ENCODE measurements around the gene WNT4. TPM values are rescaled to one million over a fixed set of nuclear protein-coding genes. Genes with fewer than 3 reads are reported as not detected.

The WNT4 gene
- total RNA-seq, 1 experiment from 2014 or later, result 0.70 TPM

- no peak for TF ChIP-seq NFYB (CRISPR knock-in tag; conservative IDR thresholded peaks at IDR 0.05; ENCODE audit: low read depth)
- no peak for TF ChIP-seq ATF3 (CRISPR knock-in tag; conservative IDR thresholded peaks at IDR 0.05)
- no peak for TF ChIP-seq ATF1 (CRISPR knock-in tag; IDR thresholded peaks at IDR 0.05)
- no peak for TF ChIP-seq HMGA2 (CRISPR knock-in tag; IDR thresholded peaks at IDR 0.05)
- Mint-ChIP-seq H3K4me3 (peak overlapping the region; percentile 33), H3K27ac (peak overlapping the region; percentile 66), H3K9me3 (no peaks in the 10 kb centered on the region), H3K36me3 (peaks cover 14% of the 10 kb centered on the region), H3K27me3 (ENCODE audit: low read depth) (no peaks in the 10 kb centered on the region), H3K4me1 (peaks cover 57% of the 10 kb centered on the region)
- ChIA-PET POLR2A (no interaction called here), CTCF (interaction anchor here (1.0 to 1.8 kb wide), 4 partner anchors 9 to 67 kb away, joined by 3 to 9 read pairs (median 4); partner anchors contain the start of gene WNT4)
- no peak for DNase-seq (ENCODE audit: low spot score)
- peak; percentile 89 for ATAC-seq
These were observed 53.1 kb downstream of the WNT4 start for GRCh38 chr1:22089787-22090186.

- peak overlapping the region; percentile 66 for H3K27ac Mint-ChIP-seq
- peaks cover 57% of the 10 kb centered on the region for H3K4me1 Mint-ChIP-seq
- no peaks in the 10 kb centered on the region for H3K9me3 Mint-ChIP-seq
- H3K27me3 Mint-ChIP-seq (ENCODE audit: low read depth), result no peaks in the 10 kb centered on the region
- ATAC-seq, result no peak
- H3K4me3 Mint-ChIP-seq, result no peak overlapping the region
- no peak for DNase-seq (ENCODE audit: low spot score)
- H3K36me3 Mint-ChIP-seq, result peaks cover 14% of the 10 kb centered on the region
- CTCF ChIA-PET, result interaction anchor here (1.0 to 1.8 kb wide), 2 partner anchors 16 to 54 kb away, joined by 3 to 9 read pairs; partner anchors contain the start of gene WNT4
- TF ChIP-seq JUN (CRISPR knock-in tag; IDR thresholded peaks at IDR 0.05) (no peak), ZSCAN18 (CRISPR knock-in tag; IDR thresholded peaks at IDR 0.05) (no peak)
- POLR2A ChIA-PET, result no interaction called here
These were observed 53.7 kb downstream of the WNT4 start for GRCh38 chr1:22089134-22089571.

- no peaks in the 10 kb centered on the region for H3K27me3 Mint-ChIP-seq (ENCODE audit: low read depth)
- POLR2A ChIA-PET, result no interaction called here
These were observed 54.6 kb downstream of the WNT4 start for GRCh38 chr1:22088331-22088730.

More at GRCh38 chr1:22088331-22088730, 54.6 kb downstream of the WNT4 start:
- CTCF ChIA-PET, result no interaction called here
- Mint-ChIP-seq H3K9me3 (no peaks in the 10 kb centered on the region), H3K4me3 (no peak overlapping the region), H3K27ac (peak overlapping the region; percentile 43), H3K4me1 (peaks cover 55% of the 10 kb centered on the region), H3K36me3 (peaks cover 14% of the 10 kb centered on the region)
- ATAC-seq (no peak), DNase-seq (ENCODE audit: low spot score) (no peak)
- TF ChIP-seq ZNF281 (CRISPR knock-in tag; IDR thresholded peaks at IDR 0.05) (no peak), MYBL2 (CRISPR knock-in tag; IDR thresholded peaks at IDR 0.05) (no peak), ESRRA (CRISPR knock-in tag; IDR thresholded peaks at IDR 0.05; ENCODE audit: borderline replicate concordance) (no peak), TCF7 (CRISPR knock-in tag; IDR thresholded peaks at IDR 0.05; ENCODE audit: low read depth) (no peak), ELF4 (CRISPR knock-in tag; IDR thresholded peaks at IDR 0.05; ENCODE audit: low read depth) (no peak), CTCF (IDR thresholded peaks at IDR 0.05) (no peak), ATF1 (CRISPR knock-in tag; IDR thresholded peaks at IDR 0.05) (no peak)

Data from WTC11 (cell line).